ENCODE results near the gene BABAM2.
"Not testable (repeated sequence)": the region's sequence is repeated elsewhere in the genome, so short reads cannot be mapped to it uniquely, and the experiment has no call there.

The BABAM2 gene

GRCh38 chr2:27878825-27879224 is 11.7 kb upstream of the BABAM2 start:
- DNase-seq (ENCODE audit: low spot score): no peak

GRCh38 chr2:27881815-27882583 is 8.5 kb upstream of the BABAM2 start:
- not testable (repeated sequence) for DNase-seq (ENCODE audit: low spot score)

GRCh38 chr2:27882584-27882922 is 8.0 kb upstream of the BABAM2 start:
- not testable (repeated sequence) for DNase-seq (ENCODE audit: low spot score)

- DNase-seq (ENCODE audit: low spot score): no peak
Observed at GRCh38 chr2:27884601-27885000, 5.9 kb upstream of the BABAM2 start.

- no peak for DNase-seq (ENCODE audit: low spot score)
Observed at GRCh38 chr2:27885234-27885633, 5.3 kb upstream of the BABAM2 start.

GRCh38 chr2:27885661-27886060 is 4.9 kb upstream of the BABAM2 start:
- no peak for DNase-seq (ENCODE audit: low spot score)

GRCh38 chr2:27886322-27886721 is 4.2 kb upstream of the BABAM2 start:
- DNase-seq (ENCODE audit: low spot score): no peak

- no peak for DNase-seq (ENCODE audit: low spot score)
Observed at GRCh38 chr2:27887111-27887510, 3.4 kb upstream of the BABAM2 start.

GRCh38 chr2:27887830-27888229 is 2.7 kb upstream of the BABAM2 start:
- no peak for DNase-seq (ENCODE audit: low spot score)

- DNase-seq (ENCODE audit: low spot score): no peak
Observed at GRCh38 chr2:27888790-27889189, 1.7 kb upstream of the BABAM2 start.

GRCh38 chr2:27889774-27890145 is 769 bp upstream of the BABAM2 start:
- no peak for DNase-seq (ENCODE audit: low spot score)

GRCh38 chr2:27890924-27891672 is 569 bp downstream of the BABAM2 start:
- peak; percentile 75 for DNase-seq (ENCODE audit: low spot score)

- no peak for DNase-seq (ENCODE audit: low spot score)
Observed at GRCh38 chr2:27891673-27892105, 1.2 kb downstream of the BABAM2 start.

- DNase-seq (ENCODE audit: low spot score): peak; percentile 48
Observed at GRCh38 chr2:27893006-27893405, 2.5 kb downstream of the BABAM2 start.

- DNase-seq (ENCODE audit: low spot score): peak; percentile 36
Observed at GRCh38 chr2:27897717-27898116, 7.2 kb downstream of the BABAM2 start.

- DNase-seq (ENCODE audit: low spot score): peak; percentile 50
Observed at GRCh38 chr2:27901234-27901633, 10.7 kb downstream of the BABAM2 start.

- DNase-seq (ENCODE audit: low spot score): peak; percentile 73
Observed at GRCh38 chr2:27902098-27902497, 11.6 kb downstream of the BABAM2 start.

- no peak for DNase-seq (ENCODE audit: low spot score)
Observed at GRCh38 chr2:27903018-27903417, 12.5 kb downstream of the BABAM2 start.

GRCh38 chr2:27903649-27904404 is 13.3 kb downstream of the BABAM2 start:
- DNase-seq (ENCODE audit: low spot score): peak; percentile 20

GRCh38 chr2:27904405-27904665 is 13.8 kb downstream of the BABAM2 start:
- no peak for DNase-seq (ENCODE audit: low spot score)

- DNase-seq (ENCODE audit: low spot score): no peak
Observed at GRCh38 chr2:27906074-27906473, 15.5 kb downstream of the BABAM2 start.

GRCh38 chr2:27907547-27907946 is 17.0 kb downstream of the BABAM2 start:
- no peak for DNase-seq (ENCODE audit: low spot score)

- DNase-seq (ENCODE audit: low spot score): no peak
Observed at GRCh38 chr2:27909901-27910300, 19.4 kb downstream of the BABAM2 start.

Measured in activated CD4-positive, alpha-beta T cell treated with anti-CD3 and anti-CD28 coated beads, Interleukin-2, Interleukin-4, amounts not matched to agents 100 ng/mL and 50 ng/mL, durations not matched to agents 16 hours and 8 hours (primary cell).